Measurements from ENCODE around the gene P2RY10. TPM values are rescaled to one million over a fixed set of nuclear protein-coding genes. Genes with fewer than 3 reads are reported as not detected.
"Not testable (repeated sequence)": the region's sequence is repeated elsewhere in the genome, so short reads cannot be mapped to it uniquely, and the experiment has no call there.

The P2RY10 gene
- total RNA-seq, result 0.62 TPM

- DNase-seq, result no peak
Observed at GRCh38 chrX:78945186-78945912, at the start of gene P2RY10. TSS of gene P2RY10 (plus strand) at chrX:78945391. CDS start at chrX:78960521, 15,130 bp downstream.

DNA sequence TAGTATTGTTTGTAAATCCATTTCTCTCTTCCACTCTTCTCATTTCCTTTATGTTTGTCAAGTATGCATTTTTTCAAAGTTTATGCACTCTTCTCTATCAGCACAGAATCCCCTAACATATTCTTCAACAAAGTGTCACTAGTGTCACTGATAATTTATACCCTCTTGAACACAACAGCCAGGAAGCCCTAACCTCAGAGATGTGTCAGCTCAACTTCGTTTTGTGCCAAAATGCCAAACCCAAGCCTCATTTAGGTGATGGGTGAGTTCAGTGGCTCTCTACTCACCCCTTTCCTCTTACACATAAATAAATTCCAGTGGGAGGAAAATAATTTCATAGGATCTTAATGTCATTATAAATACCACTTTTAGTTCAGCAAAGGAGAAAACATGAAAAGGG lies 22.4 kb upstream of the P2RY10 start:
- no peak for DNase-seq

DNA sequence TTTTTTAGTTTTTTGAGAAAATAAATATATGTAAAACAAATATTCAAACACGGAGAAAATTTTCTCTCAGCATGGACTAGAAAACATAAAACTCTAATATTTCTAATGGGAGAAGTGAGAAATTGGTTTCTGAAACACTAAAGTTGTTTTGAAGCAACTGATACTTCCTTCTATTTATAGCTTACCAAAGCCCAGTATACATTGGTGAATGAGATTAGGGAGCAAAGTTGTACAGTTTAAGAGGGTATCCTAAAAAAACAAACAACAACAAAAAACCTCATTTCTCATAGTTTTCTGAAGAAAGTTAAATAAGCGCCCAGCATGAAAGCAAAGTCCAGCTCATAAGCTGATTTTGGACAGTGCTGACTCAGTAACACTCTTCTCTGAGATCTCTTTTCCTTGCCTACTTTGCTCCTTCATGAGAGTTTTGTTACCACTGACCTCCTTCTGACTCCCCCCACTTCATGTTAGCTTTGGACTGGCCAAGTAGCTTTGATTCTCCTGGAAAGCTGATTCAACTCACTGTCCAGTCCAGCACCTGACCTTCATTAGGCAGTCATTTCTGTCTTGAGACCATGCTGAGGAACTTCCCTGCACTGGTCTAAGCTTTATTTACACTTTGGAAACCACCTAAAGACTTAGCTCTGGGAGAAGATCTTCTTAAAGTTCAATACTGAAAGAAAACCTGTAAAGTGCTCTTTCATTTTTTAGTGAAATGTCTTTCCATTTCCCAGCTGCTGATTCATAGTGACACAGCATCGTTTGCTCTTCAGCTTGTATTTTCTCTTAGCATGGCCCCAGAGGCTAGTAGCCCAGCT lies 21.8 kb upstream of the P2RY10 start:
- peak; percentile 3 for DNase-seq

GRCh38 chrX:78931814-78932213 lies 13.4 kb upstream of the P2RY10 start:
- peak; percentile 81 for DNase-seq

DNA sequence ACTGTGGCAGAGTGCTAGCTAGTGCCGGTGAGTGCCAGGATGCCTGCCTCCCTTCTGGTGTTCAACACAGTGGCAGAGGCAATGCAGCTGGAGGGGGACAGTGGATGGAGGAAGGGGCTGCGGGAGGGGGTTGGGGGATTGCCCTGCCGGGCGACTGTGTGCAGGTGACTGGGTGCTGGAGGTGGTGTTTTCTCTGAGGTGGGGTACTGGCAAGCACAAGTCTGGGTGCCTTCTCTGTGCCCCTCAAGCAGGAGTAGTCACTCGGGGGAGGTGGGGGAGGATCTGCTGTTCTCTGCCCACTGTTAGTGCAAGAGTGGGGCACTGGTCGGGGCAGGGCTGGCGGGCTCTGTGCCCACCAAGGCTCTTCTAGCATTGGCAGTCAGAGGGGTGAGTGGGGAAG lies 10.3 kb upstream of the P2RY10 start:
- DNase-seq, result no peak

GRCh38 chrX:78944351-78944750 lies 840 bp upstream of the P2RY10 start:
- DNase-seq, result no peak

GRCh38 chrX:78946178-78946931 lies 1.2 kb downstream of the P2RY10 start:
- DNase-seq, result no peak

DNA sequence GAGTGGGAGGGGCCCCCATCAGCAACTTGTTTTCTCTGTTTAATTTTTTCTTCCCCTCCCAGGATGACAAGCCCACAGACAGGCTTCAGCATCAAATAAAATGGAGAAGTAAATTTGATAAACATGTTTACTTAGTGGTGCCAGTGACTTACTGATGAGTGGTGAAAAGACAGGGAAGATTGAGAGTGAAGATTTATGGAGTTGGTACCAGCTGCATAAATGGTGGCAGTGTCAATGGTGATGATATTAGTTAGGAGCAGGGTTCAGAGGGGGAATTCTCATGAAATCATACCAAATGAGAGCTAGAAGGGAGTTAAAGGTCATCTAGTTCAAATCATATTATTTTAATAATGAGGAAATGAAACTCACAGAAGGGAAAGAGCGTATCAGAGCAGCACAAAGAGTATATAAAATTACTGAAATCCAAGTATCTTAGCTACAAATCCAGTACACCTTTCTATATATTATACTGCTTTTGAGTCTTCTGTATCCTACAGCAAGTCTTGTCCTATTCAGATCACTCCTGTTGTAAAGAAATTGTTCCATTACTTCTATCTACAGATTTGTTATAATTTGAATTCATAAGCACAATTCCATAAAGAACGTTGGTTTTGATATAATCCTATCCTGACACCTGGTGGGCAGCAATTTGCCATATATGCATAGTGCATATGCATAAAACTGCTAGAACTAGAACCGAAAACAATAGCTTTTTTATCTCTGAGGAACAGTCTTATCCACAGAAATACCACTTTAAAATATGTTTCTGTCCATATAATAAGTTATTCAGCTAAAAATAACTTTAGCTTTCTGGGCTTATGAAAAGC lies 5.0 kb downstream of the P2RY10 start:
- DNase-seq, result peak; percentile 3

DNA sequence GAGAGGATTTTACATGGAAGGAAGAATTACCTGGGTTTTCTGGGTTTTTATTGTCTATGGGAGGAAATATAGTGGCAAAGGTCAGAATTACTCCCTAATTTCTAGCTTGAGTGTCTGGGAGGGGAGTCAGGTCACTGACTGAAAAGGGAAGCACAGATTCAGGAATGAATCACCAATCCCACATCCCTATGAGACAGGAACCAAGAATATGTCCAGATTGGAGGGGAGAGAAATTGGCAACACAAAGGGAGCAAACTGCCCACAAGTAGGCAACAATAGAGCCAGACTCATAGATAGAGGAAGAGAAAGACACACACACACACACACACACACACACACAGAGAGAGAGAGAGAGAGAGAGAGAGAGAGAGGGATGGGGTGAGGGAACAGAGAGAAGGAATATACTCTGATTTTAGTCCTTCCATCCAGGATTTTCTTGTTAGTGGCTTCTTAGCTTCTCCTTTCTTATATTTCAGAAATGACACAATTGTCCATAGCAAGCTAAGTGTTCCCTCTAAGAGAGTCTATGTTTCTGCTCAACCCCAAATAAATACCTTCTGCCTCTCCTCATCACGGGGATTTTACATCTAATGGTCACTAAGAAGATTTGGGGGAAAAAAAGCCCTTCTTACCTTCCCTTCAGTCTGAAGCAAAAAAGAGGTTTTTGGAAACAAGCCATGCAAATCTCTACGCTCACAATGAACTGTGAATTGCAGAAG lies 12.0 kb downstream of the P2RY10 start:
- no peak for DNase-seq

GRCh38 chrX:78957768-78958130 lies 12.6 kb downstream of the P2RY10 start:
- DNase-seq, result no peak

GRCh38 chrX:78958419-78959116 lies 13.4 kb downstream of the P2RY10 start:
- DNase-seq, result no peak

DNA sequence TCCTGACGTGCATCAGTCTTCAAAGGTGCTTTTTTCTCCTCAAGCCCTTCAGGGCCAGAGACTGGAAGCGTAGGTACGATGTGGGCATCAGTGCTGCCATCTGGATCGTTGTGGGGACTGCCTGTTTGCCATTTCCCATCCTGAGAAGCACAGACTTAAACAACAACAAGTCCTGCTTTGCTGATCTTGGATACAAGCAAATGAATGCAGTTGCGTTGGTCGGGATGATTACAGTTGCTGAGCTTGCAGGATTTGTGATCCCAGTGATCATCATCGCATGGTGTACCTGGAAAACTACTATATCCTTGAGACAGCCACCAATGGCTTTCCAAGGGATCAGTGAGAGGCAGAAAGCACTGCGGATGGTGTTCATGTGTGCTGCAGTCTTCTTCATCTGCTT lies 15.7 kb downstream of the P2RY10 start:
- no peak for DNase-seq

DNA sequence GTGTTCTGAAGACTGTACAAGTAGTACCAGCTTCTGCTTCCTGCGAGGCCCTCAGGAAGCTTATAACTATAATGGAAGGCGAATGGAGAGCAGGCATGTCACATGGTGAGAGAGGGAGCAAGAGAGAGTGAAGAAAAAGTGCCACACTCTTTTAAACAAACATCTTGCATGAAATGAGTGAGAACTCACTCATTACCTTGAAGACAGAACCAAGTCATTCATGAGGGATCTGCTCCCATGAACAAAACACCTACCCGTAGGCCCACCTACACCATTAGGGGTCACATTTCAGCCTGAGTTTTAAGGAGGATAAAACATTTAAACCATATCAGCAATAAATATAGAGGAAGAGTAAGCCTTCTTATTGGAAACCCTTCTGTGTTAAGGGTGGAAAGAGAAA lies 19.4 kb downstream of the P2RY10 start:
- no peak for DNase-seq

DNA sequence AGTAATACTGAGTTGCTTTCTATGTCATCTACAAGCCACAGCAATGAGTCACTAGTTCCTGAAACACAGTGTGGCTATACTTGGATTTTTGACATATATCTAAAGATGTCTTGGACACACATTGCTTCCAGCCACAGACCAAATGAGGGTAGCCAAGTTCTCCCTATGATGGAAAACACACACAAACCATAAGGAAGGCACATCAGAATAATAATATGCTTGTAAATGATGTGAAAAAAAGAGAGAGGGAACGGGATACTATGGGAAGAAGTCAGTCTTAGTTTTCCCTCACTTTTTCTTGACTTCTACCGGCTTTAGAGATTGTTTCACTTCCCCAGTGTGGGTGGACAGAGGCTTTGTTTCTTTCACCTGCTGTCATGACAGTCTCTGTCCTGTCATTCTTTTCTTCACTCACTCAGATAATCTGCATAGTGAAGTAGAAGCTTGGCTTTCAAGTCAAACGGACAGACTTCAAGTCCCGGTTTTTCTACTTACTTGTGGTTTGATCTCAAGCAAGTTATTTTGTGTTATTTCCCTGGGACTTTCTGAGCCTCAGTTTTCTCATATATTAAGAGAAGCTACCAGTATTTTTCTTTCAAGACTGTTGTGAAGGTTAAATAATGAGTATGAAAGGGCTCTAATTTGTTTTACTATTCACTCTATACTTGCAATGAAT lies 34.7 kb downstream of the P2RY10 start:
- DNase-seq, result peak; percentile 11

DNA sequence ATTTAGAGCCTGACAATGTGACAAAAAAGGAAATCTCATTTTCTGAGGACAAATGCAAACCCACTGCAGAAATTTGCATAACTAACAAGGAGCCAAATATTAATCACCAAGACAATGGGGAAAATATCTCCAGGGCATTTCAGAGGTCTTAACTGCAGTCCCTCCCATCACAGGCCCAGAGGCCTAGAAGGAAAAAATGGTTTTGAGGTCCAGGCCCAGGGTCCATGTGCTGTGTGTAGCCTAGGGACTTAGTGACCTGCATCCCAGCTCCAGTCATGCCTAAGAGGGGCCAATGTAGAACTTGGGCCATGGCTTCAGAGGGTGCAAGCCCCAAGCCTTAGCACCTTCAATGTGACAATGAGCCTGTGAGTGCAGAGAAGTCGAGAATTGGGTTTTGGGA lies 44.2 kb downstream of the P2RY10 start:
- DNase-seq, result no peak

DNA sequence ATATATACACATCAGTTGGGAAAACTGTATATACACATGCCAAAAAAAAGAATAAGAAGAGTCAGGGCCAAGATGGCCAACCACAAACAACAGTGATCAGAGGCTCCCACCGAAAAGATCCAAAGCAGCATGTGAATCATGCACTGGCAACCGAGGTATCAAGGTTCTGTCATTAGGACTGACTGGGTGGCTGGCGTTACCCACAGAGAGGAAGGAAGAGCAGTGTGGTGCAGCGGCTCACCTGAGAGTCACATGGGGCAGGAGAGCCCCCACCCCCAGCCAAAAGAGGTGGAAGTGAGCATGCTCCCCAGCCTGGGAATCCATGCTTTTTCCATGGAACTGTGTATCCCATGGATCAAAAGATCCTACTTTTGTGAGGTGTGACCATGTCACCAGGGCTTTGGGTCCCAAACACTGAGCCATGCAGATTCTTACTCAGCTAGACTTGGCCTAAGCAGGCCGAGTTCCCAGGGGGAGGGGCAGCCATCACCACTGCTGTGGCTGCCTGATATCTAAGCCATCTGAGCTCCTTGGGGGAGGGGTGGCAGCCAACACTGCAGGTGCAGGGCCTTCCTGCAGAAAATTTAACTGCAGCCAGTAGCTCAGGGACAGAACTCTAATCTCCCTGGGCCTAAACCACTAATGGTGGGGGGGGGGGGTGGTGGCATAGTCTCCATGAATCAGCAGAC lies 52.8 kb downstream of the P2RY10 start:
- DNase-seq, result no peak

GRCh38 chrX:79007540-79007939 lies 62.3 kb downstream of the P2RY10 start:
- DNase-seq, result not testable (repeated sequence)

Data from tongue (tissue), 2 donors.